Right lobe of liver (tissue), 4 donors: Measurements from ENCODE around the gene PXDN.

Source experiments
- CTCF ChIP-seq, 4 donors: fragments of 200-600 bp in 3 of 4; fragments of 450-650 bp in 1 of 4; IDR thresholded peaks; one replicate each; pipeline versions ENCODE4 v1.5.1 to v1.8.0; 2016 to 2022; ENCODE audit warnings: antibody characterized with exemption in 4 of 4, mild to moderate bottlenecking in 2 of 4
- POLR2A ChIP-seq: fragments of 450-650 bp; IDR thresholded peaks from one replicate; pipeline ENCODE4 v1.6.1; 2017; ENCODE audit warnings: antibody characterized with exemption, mild to moderate bottlenecking
- donor health status: DM: no; HTN: no; CAD: no.
- donor health status: DM: no; HTN: no; CAD: no.
- donor health status: DM: no; HTN: yes; CAD: no.

- TF ChIP-seq CTCF (IDR thresholded peaks at IDR 0.05) (no peak), POLR2A (no peak)
Measured at GRCh38 chr2:1759611-1759930, 15.3 kb upstream of the PXDN start.
